ENCODE results near the gene FFAR3.

DNA sequence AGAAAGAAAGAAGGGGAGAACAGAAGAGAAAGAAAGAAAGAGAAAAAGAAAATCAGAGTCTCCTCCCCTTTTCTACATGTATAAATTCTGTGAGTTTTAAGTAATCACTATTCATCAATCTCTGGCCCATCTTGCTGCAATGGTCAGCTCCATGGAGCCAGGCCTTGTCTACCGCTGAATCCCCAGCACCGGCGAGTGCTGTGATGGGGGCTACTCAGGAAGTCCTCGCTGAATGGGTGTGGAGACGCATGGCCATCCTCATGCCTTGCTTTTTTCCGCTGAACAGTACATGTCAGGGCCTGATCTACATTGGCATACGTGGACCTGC, 42.5 kb downstream of the FFAR3 start:
- TF ChIP-seq, protein P1, sequence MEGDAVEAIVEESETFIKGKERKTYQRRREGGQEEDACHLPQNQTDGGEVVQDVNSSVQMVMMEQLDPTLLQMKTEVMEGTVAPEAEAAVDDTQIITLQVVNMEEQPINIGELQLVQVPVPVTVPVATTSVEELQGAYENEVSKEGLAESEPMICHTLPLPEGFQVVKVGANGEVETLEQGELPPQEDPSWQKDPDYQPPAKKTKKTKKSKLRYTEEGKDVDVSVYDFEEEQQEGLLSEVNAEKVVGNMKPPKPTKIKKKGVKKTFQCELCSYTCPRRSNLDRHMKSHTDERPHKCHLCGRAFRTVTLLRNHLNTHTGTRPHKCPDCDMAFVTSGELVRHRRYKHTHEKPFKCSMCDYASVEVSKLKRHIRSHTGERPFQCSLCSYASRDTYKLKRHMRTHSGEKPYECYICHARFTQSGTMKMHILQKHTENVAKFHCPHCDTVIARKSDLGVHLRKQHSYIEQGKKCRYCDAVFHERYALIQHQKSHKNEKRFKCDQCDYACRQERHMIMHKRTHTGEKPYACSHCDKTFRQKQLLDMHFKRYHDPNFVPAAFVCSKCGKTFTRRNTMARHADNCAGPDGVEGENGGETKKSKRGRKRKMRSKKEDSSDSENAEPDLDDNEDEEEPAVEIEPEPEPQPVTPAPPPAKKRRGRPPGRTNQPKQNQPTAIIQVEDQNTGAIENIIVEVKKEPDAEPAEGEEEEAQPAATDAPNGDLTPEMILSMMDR (IDR thresholded peaks at IDR 0.05), result no peak
- no peak for TF ChIP-seq POLR2A (IDR thresholded peaks at IDR 0.05)
